GM23248 (cell line): ENCODE results near the gene ASTE1. TPM values are rescaled to one million over a fixed set of nuclear protein-coding genes. Genes with fewer than 3 reads are reported as not detected.
A peak's percentile ranks its signal among the peaks of the same experiment; 100 is the strongest.

ENCODE experiments used
- DNase-seq: peaks from one replicate; pipeline ENCODE4 v3.0.0-alpha.2; 2015
- H2AFZ ChIP-seq: fragments of 200-600 bp; sonication (generic); 2 replicates; pipeline ENCODE4 v1.6.1; 2016; ENCODE audit warnings: antibody characterized with exemption
- H3F3A ChIP-seq: fragments of 200-600 bp; sonication (generic); 2 replicates; pipeline ENCODE4 v1.6.1; 2016; ENCODE audit warnings: mild to moderate bottlenecking, antibody characterized with exemption, mixed run types; ENCODE audit not compliant: insufficient read depth
- H3K27ac ChIP-seq: fragments of 200-600 bp; sonication (generic); 2 replicates; pipeline ENCODE4 v1.5.1; 2016; ENCODE audit warnings: mild to moderate bottlenecking
- H3K27me3 ChIP-seq: fragments of 200-600 bp; sonication (generic); replicated peaks from 2 replicates; pipeline ENCODE4 v1.6.1; 2016; ENCODE audit warnings: mild to moderate bottlenecking; ENCODE audit not compliant: insufficient read depth
- H3K36me3 ChIP-seq: fragments of 200-600 bp; sonication (generic); 2 replicates; pipeline ENCODE4 v1.6.1; 2016; ENCODE audit warnings: low read depth, mild to moderate bottlenecking
- H3K4me1 ChIP-seq: fragments of 200-600 bp; sonication (generic); 2 replicates; pipeline ENCODE4 v1.6.1; 2016; ENCODE audit warnings: mild to moderate bottlenecking; ENCODE audit not compliant: insufficient read depth
- H3K4me2 ChIP-seq: fragments of 200-600 bp; sonication (generic); one replicate; pipeline ENCODE4 v1.6.1; 2016; ENCODE audit warnings: mild to moderate bottlenecking; ENCODE audit not compliant: unreplicated experiment
- H3K4me3 ChIP-seq: fragments of 200-600 bp; sonication (generic); 2 replicates; pipeline ENCODE4 v1.5.1; 2016; ENCODE audit warnings: mild to moderate bottlenecking
- H3K79me2 ChIP-seq: fragments of 200-600 bp; sonication (generic); 2 replicates; pipeline ENCODE4 v1.6.1; 2016; ENCODE audit warnings: mild to moderate bottlenecking; ENCODE audit not compliant: insufficient read depth
- H3K9ac ChIP-seq: fragments of 200-600 bp; sonication (generic); 2 replicates; pipeline ENCODE4 v1.6.1; 2016; ENCODE audit warnings: mild to moderate bottlenecking
- H3K9me2 ChIP-seq: fragments of 200-600 bp; sonication (generic); 2 replicates; pipeline ENCODE4 v1.6.1; 2016; ENCODE audit warnings: mixed run types, mild to moderate bottlenecking, moderate library complexity; ENCODE audit not compliant: insufficient read depth
- H3K9me3 ChIP-seq: fragments of 200-600 bp; sonication (generic); one replicate; pipeline ENCODE4 v1.6.1; 2017; ENCODE audit warnings: low read depth
- H4K20me1 ChIP-seq: fragments of 200-600 bp; sonication (generic); 2 replicates; pipeline ENCODE4 v1.6.0; 2016; ENCODE audit not compliant: insufficient read depth
- EZH2 ChIP-seq: fragments of 200-600 bp; sonication (generic); IDR thresholded peaks from 2 replicates; pipeline ENCODE4 v1.6.1; 2018; ENCODE audit warnings: antibody characterized with exemption, mild to moderate bottlenecking; ENCODE audit not compliant: insufficient read depth, poor library complexity, severe bottlenecking
- EZH2phosphoT487 ChIP-seq: fragments of 200-600 bp; sonication (generic); IDR thresholded peaks from 2 replicates; pipeline ENCODE4 v1.6.1; 2018; ENCODE audit warnings: antibody characterized with exemption, moderate library complexity, mild to moderate bottlenecking, low read depth; ENCODE audit not compliant: insufficient read depth
- WGBS, 2 experiments: methylation state at CpG; one replicate each; pipeline ENCODE4 v1.1.6; 2015 to 2017; ENCODE audit warnings: low lambda C conversion rate in 2 of 2, low coverage in 1 of 2; ENCODE audit errors: missing lambda C conversion rate in 2 of 2; 5-methylcytosine and 5-hydroxymethylcytosine counted together
- in situ Hi-C: fragments of 300-500 bp; cut with MboI; formaldehyde crosslinking; loops from 2 replicates; pipeline ENCODE4 v1.15.0; 2020
- polyA plus RNA-seq: library from polyadenylated mRNA; unstranded; fragments of >200 nt; fragmentation: Nextera tagmentation; extraction: Ambion mirVana; gene quantifications from 2 replicates; pipeline ENCODE4 v1.2.1, GENCODE V29; 2016
- total RNA-seq: library from RNA; depleted of rRNA; stranded (reverse); fragments of >200 nt; shearing (Covaris generic); gene quantifications from 2 replicates; pipeline ENCODE4 v1.2.3, GENCODE V29; 2014

The ASTE1 gene
- total and polyA plus RNA-seq, 2 experiments from 2014 or later: 4.8 to 5.3 TPM

DNA sequence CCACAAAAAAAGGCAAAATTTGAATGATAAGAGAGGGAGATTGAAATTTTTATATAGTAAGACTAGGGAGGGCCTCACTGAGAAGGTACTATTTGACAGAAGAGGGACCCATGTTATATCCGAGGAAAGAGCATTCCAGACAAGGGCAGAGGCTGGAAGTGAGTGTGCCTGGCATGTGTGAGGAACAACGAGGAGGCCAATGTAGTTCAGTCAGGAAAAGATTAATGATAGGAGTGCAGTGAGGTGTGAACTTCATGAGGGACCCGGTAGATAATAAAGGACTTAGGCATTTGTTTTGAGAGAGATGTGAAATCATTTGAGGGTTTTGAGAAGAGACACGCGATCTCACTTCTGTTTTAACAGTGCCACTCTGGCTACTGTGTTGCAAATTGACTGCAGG is 36.3 kb downstream of the ASTE1 start:
- Histone ChIP-seq H4K20me1 (no peaks in the 10 kb centered on the region), H3F3A (no peaks in the 10 kb centered on the region), H3K9ac (no peak overlapping the region), H3K79me2 (peaks cover 12% of the 10 kb centered on the region; the same call in 1 of the 2 replicates), H3K4me1 (no peaks in the 10 kb centered on the region), H3K27ac (no peak overlapping the region), H3K27me3 (no peaks in the 10 kb centered on the region), H3K4me2 (no peak overlapping the region), H3K4me3 (no peak overlapping the region), H3K9me2 (no peaks in the 10 kb centered on the region), H2AFZ (no peak overlapping the region), H3K36me3 (peaks cover 18% of the 10 kb centered on the region), H3K9me3 (no peaks in the 10 kb centered on the region)
- in situ Hi-C loops: no loop called here
- WGBS, 2 experiments: 43 to 47% methylated on average over 5 of the region's 5 CpGs
- DNase-seq: no peak
- TF ChIP-seq EZH2 (no peak), EZH2phosphoT487 (no peak)

DNA sequence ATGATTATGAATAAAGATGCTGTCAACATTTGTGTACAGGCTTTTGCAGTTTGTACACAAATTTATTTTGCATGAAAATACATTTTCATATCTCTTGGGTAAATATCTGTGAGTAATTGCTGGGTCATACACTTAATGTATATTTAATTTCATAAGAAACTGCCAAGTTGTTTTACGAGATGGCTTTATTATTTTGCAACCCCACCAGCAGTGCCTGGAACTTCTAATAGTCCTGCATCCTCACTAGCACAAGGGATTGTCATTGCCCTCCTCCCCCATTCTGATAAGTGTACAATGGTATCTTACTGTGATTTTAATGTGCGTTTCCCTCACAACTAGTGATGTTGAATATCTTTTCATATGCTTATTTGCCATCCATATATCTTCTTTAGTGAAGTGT is 45.2 kb downstream of the ASTE1 start:
- DNase-seq: no peak
- peaks cover 12% of the 10 kb centered on the region; the same call in 1 of the 2 replicates for H3F3A ChIP-seq
- peaks cover 12% of the 10 kb centered on the region; the same call in 1 of the 2 replicates for H3K4me1 ChIP-seq
- WGBS, 2 experiments: 94 to 99% methylated on average over 2 of the region's 2 CpGs
- no peaks in the 10 kb centered on the region for H3K27me3 ChIP-seq
- no peaks in the 10 kb centered on the region for H3K9me2 ChIP-seq
- in situ Hi-C loops: no loop called here
- no peaks in the 10 kb centered on the region for H3K79me2 ChIP-seq
- no peak overlapping the region for H3K9ac ChIP-seq
- H4K20me1 ChIP-seq: no peaks in the 10 kb centered on the region
- TF ChIP-seq EZH2: no peak
- no peak for TF ChIP-seq EZH2phosphoT487
- H3K9me3 ChIP-seq: no peaks in the 10 kb centered on the region
- no peak overlapping the region for H3K27ac ChIP-seq
- H3K4me2 ChIP-seq: no peak overlapping the region
- peaks cover 39% of the 10 kb centered on the region for H3K36me3 ChIP-seq
- H2AFZ ChIP-seq: no peak overlapping the region
- H3K4me3 ChIP-seq: no peak overlapping the region

DNA sequence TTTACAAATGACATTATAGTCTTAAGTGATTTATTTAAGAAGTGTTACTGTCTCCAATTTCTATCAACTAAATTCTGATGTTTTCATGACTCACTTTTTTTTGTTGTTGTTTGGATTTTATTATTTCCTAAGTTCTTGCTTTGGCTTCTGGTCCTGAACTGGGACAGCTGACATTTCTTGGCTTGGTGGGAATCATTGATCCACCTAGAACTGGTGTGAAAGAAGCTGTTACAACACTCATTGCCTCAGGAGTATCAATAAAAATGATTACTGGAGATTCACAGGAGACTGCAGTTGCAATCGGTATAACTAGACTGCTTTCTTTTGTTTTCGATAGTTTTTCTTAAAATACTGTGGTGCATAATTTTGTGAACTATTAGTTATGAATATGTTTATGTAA is 47.5 kb downstream of the ASTE1 start:
- Histone ChIP-seq H3K27me3 (no peaks in the 10 kb centered on the region), H3K4me1 (peaks cover 12% of the 10 kb centered on the region; the same call in 1 of the 2 replicates), H3F3A (peaks cover 12% of the 10 kb centered on the region; the same call in 1 of the 2 replicates), H3K27ac (0 out of 2 replicates have a peak overlapping the region, but pooled peaks have one; percentile 16), H3K36me3 (peaks cover 35% of the 10 kb centered on the region), H3K9ac (no peak overlapping the region), H3K4me3 (no peak overlapping the region), H3K9me2 (no peaks in the 10 kb centered on the region), H3K9me3 (no peaks in the 10 kb centered on the region), H3K79me2 (no peaks in the 10 kb centered on the region), H3K4me2 (peak overlapping the region; percentile 32), H2AFZ (no peak overlapping the region), H4K20me1 (no peaks in the 10 kb centered on the region)
- DNase-seq: peak; percentile 11
- 6 to 7% methylated on average over 2 of the region's 2 CpGs for WGBS, 2 experiments
- in situ Hi-C loops: no loop called here
- TF ChIP-seq EZH2: no peak
- TF ChIP-seq EZH2phosphoT487: no peak

DNA sequence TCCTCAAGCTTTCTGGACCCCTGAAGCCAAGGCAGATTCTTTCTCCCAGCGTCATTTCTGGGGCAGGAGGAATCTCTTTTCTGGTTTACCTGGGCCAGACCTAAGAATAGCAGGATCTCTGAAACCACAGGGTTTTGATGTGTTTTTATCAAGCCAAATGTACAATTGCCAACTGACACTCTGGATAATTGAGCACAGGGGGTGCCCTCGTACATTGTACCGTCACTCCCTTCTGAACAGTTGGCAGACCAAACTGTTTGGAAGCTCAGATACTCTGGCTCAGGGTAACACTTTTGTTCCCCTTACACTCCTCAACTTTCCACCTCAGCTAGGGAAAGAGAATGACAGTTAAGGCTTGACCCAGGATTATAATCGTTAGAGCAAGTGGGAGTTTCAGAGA is 49.9 kb downstream of the ASTE1 start:
- DNase-seq: no peak
- Histone ChIP-seq H3K79me2 (no peaks in the 10 kb centered on the region), H3K4me2 (no peak overlapping the region), H3K9ac (no peak overlapping the region), H3K4me3 (no peak overlapping the region), H3K36me3 (peaks cover 33% of the 10 kb centered on the region), H3F3A (peaks cover 12% of the 10 kb centered on the region; the same call in 1 of the 2 replicates), H3K27me3 (no peaks in the 10 kb centered on the region), H4K20me1 (no peaks in the 10 kb centered on the region), H3K4me1 (peaks cover 12% of the 10 kb centered on the region; the same call in 1 of the 2 replicates), H3K9me2 (no peaks in the 10 kb centered on the region), H3K27ac (no peak overlapping the region), H2AFZ (no peak overlapping the region), H3K9me3 (no peaks in the 10 kb centered on the region)
- WGBS, 2 experiments: 39% methylated on average over 4 of the region's 4 CpGs
- TF ChIP-seq EZH2phosphoT487 (no peak), EZH2 (no peak)
- in situ Hi-C loops: no loop called here
